Keratinocyte (primary cell): ENCODE results near the gene DENND1A.

Experiments used
- EZH2 ChIP-seq: IDR thresholded peaks from one replicate; pipeline ENCODE4 v1.6.1; 2012; ENCODE audit warnings: inconsistent platforms, mild to moderate bottlenecking, low read length, moderate library complexity
- TF ChIP-seq, protein P1 (sequence below), 3 experiments: IDR thresholded peaks in 1 of 3; conservative IDR thresholded peaks in 1 of 3; optimal IDR thresholded peaks in 1 of 3; 2 replicates in 2 of 3; 3 replicates in 1 of 3; pipeline versions ENCODE3 to v1.5.1; 2011; ENCODE audit warnings: low read length in 3 of 3, mild to moderate bottlenecking in 3 of 3, moderate library complexity in 2 of 3, control low read depth in 1 of 3, inconsistent platforms in 1 of 3; ENCODE audit not compliant: insufficient read depth in 2 of 3; ENCODE audit errors: extremely low read depth in 1 of 3

DNA sequence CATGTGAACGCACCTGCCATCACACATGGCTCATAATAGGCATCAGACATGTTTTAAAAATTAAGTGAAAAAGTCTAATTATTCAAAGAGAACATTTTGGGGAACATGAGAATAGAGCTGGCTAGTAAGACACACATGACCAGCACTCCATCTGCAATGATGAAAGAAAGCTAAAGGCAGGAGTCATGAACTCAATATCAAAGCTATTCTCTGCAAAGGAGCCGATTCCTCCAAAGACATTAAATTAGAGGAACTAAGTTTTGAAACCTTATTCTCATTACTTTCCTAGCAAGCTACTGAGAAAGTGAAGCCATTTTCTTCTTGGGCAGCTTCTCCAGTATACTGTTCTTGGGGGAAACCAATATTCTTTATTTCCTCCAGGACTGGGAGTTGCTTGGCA lies 401.9 kb downstream of the DENND1A start:
- TF ChIP-seq, protein P1, sequence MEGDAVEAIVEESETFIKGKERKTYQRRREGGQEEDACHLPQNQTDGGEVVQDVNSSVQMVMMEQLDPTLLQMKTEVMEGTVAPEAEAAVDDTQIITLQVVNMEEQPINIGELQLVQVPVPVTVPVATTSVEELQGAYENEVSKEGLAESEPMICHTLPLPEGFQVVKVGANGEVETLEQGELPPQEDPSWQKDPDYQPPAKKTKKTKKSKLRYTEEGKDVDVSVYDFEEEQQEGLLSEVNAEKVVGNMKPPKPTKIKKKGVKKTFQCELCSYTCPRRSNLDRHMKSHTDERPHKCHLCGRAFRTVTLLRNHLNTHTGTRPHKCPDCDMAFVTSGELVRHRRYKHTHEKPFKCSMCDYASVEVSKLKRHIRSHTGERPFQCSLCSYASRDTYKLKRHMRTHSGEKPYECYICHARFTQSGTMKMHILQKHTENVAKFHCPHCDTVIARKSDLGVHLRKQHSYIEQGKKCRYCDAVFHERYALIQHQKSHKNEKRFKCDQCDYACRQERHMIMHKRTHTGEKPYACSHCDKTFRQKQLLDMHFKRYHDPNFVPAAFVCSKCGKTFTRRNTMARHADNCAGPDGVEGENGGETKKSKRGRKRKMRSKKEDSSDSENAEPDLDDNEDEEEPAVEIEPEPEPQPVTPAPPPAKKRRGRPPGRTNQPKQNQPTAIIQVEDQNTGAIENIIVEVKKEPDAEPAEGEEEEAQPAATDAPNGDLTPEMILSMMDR (optimal IDR thresholded peaks at IDR 0.05 in 1 of 3, IDR thresholded peaks at IDR 0.05 in 1 of 3, conservative IDR thresholded peaks at IDR 0.05 in 1 of 3; ENCODE audit: extremely low read depth in 1 of 3, insufficient read depth in 2 of 3, low read length in 3 of 3), result no peak
- no peak for TF ChIP-seq EZH2
